Chondrocyte (in vitro differentiated cells): ENCODE results near the gene RREB1. TPM values are rescaled to one million over a fixed set of nuclear protein-coding genes. Genes with fewer than 3 reads are reported as not detected.

Experiments
- DNase-seq: peaks from one replicate; pipeline ENCODE4 v3.0.0; 2021; ENCODE audit warnings: mixed read lengths, low spot score
- H3K27ac Mint-ChIP-seq: one replicate; pipeline ENCODE4 v1.8.0; 2021; ENCODE audit warnings: mild to moderate bottlenecking, moderate library complexity, mixed read lengths; ENCODE audit not compliant: unreplicated experiment
- H3K27me3 Mint-ChIP-seq: 2 replicates; pipeline ENCODE4 v1.8.0; 2021; ENCODE audit warnings: low read depth, mixed read lengths
- H3K36me3 Mint-ChIP-seq: 2 replicates; pipeline ENCODE4 v1.8.0; 2021; ENCODE audit warnings: low read depth, mixed read lengths
- H3K4me1 Mint-ChIP-seq: 2 replicates; pipeline ENCODE4 v1.8.0; 2021; ENCODE audit warnings: low read depth, mild to moderate bottlenecking, mixed read lengths
- H3K4me3 Mint-ChIP-seq: one replicate; pipeline ENCODE4 v1.8.0; 2021; ENCODE audit warnings: mild to moderate bottlenecking, moderate library complexity, mixed read lengths; ENCODE audit not compliant: unreplicated experiment
- H3K9me3 Mint-ChIP-seq: 2 replicates; pipeline ENCODE4 v1.8.0; 2021; ENCODE audit warnings: low read depth, mixed read lengths
- CTCF ChIP-seq: fragments of 200-600 bp; sonication (generic); IDR thresholded peaks from 2 replicates; pipeline ENCODE4 v1.5.0; 2021; ENCODE audit warnings: antibody characterized with exemption, mild to moderate bottlenecking, moderate library complexity
- total RNA-seq: library from RNA; stranded (reverse); gene quantifications from 3 replicates; pipeline ENCODE4 v1.2.1, GENCODE V29; 2021

The RREB1 gene
- total RNA-seq, 1 donor from 2014 or later: 28.4 TPM

- DNase-seq: no peak
- H3K27ac Mint-ChIP-seq: no peak overlapping the region
- H3K9me3 Mint-ChIP-seq: no peaks in the 10 kb centered on the region
- H3K27me3 Mint-ChIP-seq: no peaks in the 10 kb centered on the region
- H3K36me3 Mint-ChIP-seq: peaks cover 22% of the 10 kb centered on the region
- no peak overlapping the region for H3K4me3 Mint-ChIP-seq
- TF ChIP-seq CTCF: no peak
- peaks cover 10% of the 10 kb centered on the region for H3K4me1 Mint-ChIP-seq
These were observed 94.2 kb downstream of the RREB1 start for GRCh38 chr6:7201732-7202541.

GRCh38 chr6:7202950-7203349 lies 95.2 kb downstream of the RREB1 start:
- peaks cover 10% of the 10 kb centered on the region for H3K4me1 Mint-ChIP-seq
- H3K4me3 Mint-ChIP-seq: no peak overlapping the region
- no peak for TF ChIP-seq CTCF
- H3K9me3 Mint-ChIP-seq: no peaks in the 10 kb centered on the region
- no peaks in the 10 kb centered on the region for H3K27me3 Mint-ChIP-seq
- H3K27ac Mint-ChIP-seq: no peak overlapping the region
- no peak for DNase-seq
- H3K36me3 Mint-ChIP-seq: peaks cover 20% of the 10 kb centered on the region

- Mint-ChIP-seq H3K4me3 (no peak overlapping the region), H3K27me3 (no peaks in the 10 kb centered on the region), H3K36me3 (peaks cover 20% of the 10 kb centered on the region), H3K27ac (no peak overlapping the region), H3K4me1 (peaks cover 10% of the 10 kb centered on the region), H3K9me3 (no peaks in the 10 kb centered on the region)
- no peak for TF ChIP-seq CTCF
- DNase-seq: no peak
These were observed 96.2 kb downstream of the RREB1 start for GRCh38 chr6:7203939-7204338.

- Mint-ChIP-seq H3K27me3 (no peaks in the 10 kb centered on the region), H3K4me1 (peaks cover 10% of the 10 kb centered on the region), H3K9me3 (no peaks in the 10 kb centered on the region), H3K4me3 (no peak overlapping the region), H3K27ac (no peak overlapping the region), H3K36me3 (peaks cover 18% of the 10 kb centered on the region)
- no peak for DNase-seq
- no peak for TF ChIP-seq CTCF
These were observed 97.0 kb downstream of the RREB1 start for GRCh38 chr6:7204726-7205125.

- no peaks in the 10 kb centered on the region for H3K9me3 Mint-ChIP-seq
- H3K27me3 Mint-ChIP-seq: no peaks in the 10 kb centered on the region
- peaks cover 10% of the 10 kb centered on the region for H3K4me1 Mint-ChIP-seq
- TF ChIP-seq CTCF: no peak
- H3K27ac Mint-ChIP-seq: no peak overlapping the region
- H3K4me3 Mint-ChIP-seq: no peak overlapping the region
- peaks cover 18% of the 10 kb centered on the region for H3K36me3 Mint-ChIP-seq
- DNase-seq: no peak
These were observed 100.0 kb downstream of the RREB1 start for GRCh38 chr6:7207720-7208119.
